Measurements from ENCODE around the gene NGLY1.

NGLY1 gene

GRCh38 chr3:25707268-25707926 is 75.8 kb downstream of the NGLY1 start:
- DNase-seq = no peak

DNA sequence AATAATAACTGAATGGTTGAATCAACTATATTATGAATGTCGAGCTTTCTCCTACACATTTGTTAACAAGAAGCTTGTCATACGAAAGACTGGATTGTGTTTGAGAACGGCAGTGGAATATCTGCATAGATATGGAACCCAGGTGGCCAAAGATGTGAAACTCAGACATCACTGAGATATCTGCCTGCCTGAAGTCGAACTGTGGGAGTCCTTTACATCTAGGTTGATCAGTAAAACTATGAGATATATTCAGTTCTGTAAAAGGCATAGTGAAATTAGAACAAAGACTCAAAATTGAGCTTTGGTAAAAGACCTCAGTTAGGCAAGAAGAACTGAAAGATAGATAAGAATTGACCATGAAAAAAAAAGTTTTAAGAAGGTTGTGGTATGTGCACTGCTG is 77.0 kb downstream of the NGLY1 start:
- DNase-seq = no peak

DNA sequence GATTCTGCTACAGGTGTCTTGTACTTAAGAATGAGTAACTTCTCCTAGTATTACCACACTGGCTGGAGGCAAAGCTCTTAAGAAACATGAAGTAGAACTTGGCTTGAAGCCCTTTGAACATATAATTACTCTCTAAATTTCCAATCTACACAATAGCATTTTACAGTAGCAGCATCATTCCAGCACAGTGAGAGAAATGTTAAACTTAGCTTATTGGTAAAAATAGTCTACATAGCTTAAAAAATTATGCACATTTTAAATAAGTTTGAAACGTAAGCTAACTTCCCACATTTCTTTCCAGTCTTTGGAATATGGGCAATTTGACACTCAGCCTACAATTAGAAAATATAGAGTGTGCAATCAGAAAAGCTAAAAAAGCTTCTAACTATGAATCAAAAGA is 85.7 kb downstream of the NGLY1 start:
- DNase-seq = no peak

- no peak for DNase-seq
Observed at GRCh38 chr3:25695731-25696420, 87.4 kb downstream of the NGLY1 start.

- no peak for DNase-seq
Observed at GRCh38 chr3:25693238-25693637, 90.0 kb downstream of the NGLY1 start.

DNA sequence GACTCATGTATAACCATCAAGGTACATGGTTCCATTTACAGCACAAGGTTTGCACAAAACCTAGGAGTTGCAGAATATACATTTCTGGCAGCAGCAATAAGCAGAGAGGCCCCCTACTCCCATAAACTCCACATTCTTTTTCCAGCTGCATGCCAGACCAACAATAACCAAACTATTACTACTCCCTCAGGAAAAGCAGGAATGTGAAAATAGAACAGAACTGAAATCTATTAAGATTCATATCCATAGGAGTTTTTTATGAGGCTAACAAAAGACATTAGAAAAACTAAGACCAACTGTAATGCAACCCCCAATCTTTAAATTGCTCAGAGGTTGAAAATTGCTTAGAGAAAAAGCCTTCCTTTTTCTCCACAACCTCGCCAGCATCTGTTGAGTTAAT is 90.9 kb downstream of the NGLY1 start:
- DNase-seq = no peak

DNA sequence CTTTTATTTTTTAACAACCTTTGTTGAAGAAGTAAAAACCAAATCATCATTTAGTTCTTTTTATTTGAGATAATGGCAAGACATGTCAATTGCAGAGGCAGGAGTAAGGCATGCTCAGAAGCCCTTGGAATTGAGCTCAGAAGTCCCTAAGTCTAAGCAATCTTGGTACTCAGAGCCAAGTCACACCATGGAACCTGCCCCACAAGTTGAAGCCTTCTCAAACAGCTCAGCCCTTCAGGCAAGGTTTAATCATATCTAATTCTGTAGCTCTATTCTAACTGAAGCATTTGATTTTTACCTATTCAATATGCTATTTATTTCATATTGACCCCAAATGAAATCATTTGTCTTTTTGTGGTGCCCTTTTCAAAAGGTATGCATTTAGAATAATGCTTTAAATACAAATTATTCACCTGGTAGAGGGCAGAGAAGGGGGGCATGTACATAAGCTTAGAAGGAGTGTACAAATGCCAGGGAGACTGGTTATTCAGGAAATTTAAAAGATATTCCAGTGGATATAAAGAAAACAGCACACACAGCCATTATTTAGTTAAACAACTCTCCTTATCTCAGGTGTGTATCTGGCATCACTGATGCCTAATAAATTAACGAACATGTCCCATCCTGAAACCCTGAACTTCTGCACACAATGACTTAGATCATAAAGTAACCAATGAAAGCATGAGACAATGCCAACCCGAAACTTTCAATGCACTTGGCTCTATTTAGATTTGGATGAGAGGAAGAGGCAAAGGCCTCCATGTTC is 92.3 kb downstream of the NGLY1 start:
- no peak for DNase-seq

GRCh38 chr3:25689226-25689625 is 94.0 kb downstream of the NGLY1 start:
- peak; percentile 86 for DNase-seq

- no peak for DNase-seq
Observed at GRCh38 chr3:25687742-25688141, 95.5 kb downstream of the NGLY1 start.

DNA sequence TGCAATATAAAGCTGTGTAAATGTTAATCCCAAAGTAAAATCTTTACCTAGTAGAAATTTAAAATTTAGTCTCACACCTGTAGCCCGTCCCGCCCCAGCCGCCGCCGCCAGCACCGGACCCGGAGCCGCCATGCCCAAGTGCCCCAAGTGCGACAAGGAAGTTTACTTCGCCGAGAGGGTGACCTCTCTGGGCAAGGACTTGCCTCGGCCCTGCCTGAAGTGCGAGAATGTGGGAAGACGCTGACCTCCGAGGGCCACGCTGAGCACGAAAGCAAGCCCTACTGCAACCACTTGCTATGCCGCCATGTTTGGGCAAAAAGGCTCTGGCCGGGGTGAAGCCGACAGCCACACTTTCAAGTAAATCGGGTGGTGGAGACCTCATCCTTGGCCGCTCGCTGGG is 96.5 kb downstream of the NGLY1 start:
- no peak for DNase-seq

GRCh38 chr3:25683882-25684281 is 99.4 kb downstream of the NGLY1 start:
- DNase-seq = no peak

DNA sequence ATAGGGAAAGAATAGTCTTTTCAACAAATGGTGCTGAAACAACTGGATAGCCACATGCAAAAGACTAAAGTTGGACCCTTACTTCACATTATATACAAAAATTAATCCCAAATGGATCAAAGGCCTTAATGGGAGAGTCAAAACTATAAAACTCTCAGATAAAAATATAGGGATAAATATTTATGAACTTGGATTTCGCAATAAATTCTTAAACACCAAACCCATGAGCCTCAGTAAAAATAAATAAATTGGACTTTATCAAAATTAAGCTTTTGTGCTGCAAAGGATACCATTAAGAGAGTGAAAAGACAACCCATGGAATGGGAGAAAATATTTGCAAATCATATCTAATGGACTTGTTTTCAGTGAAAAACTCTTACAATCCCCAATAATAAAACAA is 99.8 kb downstream of the NGLY1 start:
- no peak for DNase-seq

- no peak for DNase-seq
Observed at GRCh38 chr3:25679642-25680302, 103.5 kb downstream of the NGLY1 start.

DNA sequence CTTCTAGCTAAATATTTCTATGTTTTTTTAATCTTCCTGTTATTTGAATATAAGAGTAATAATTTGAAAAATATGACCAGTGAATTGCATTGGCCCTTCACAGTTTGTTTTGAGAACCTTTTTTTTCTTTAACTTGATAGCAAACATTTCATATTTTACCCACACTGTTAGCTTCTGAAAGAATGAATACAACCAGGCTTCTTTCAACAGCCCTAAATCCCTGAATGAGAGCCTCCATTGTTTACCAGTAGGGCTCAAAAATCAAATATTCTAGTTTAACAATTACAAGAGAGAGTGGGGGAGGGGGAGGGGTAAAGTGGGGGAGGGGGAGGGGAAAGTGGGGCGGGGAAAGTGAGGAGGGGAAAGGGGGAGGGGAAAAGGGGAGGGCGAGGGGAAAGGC is 104.1 kb downstream of the NGLY1 start:
- DNase-seq = no peak

- DNase-seq = no peak
Observed at GRCh38 chr3:25678581-25678980, 104.7 kb downstream of the NGLY1 start.

GRCh38 chr3:25677121-25677520 is 106.1 kb downstream of the NGLY1 start:
- no peak for DNase-seq

GRCh38 chr3:25674670-25675069 is 108.6 kb downstream of the NGLY1 start:
- DNase-seq = no peak

DNA sequence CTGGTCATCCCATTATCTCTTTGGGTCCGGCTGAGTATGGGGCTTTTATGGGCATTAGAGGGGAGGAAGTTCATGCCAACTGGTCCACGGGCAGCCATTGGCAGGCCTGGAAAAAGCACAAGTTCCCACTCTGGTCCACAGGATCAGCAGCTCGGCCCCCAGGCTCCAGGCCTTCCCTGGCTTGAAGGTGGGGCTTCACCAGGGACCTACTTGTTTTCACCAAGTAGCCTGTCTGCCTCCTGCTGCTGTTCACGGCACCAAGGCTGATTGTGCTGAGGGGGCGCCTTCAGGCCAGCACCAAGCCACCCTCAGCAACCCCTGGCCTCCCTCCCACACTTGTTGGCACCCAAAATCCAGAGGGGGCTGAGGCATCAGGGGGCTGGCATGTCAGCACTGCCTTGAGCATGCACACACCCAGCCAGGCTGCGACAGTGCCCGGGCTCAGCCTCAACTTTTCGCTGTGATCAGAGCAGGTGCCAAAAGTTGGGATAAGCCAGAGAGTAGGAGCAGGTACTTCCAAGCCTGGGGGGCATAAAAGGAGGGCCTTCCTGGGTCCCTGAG is 109.4 kb downstream of the NGLY1 start:
- no peak for DNase-seq

Measured in NCI-H226 (cell line).